SK-N-SH treated with all-trans-retinoic acid at 6 μM for 48 hours (cell line): ENCODE data around the gene RGS8.

ENCODE experiments used
- ATAC-seq: fragments of 200-7000 bp; cut with Tn5 transposase; 3 replicates; pipeline ENCODE4 v1.9.1; 2020; ENCODE audit warnings: mild to moderate bottlenecking, moderate library complexity
- BACH2 ChIP-seq: fragments of 250-450 bp; sonication (Bioruptor Pico); IDR thresholded peaks from 2 replicates; pipeline ENCODE4 v1.9.0; 2021; ENCODE audit warnings: mild to moderate bottlenecking, borderline replicate concordance
- CREB5 ChIP-seq: fragments of 250-450 bp; sonication (Bioruptor Pico); IDR thresholded peaks from 2 replicates; pipeline ENCODE4 v1.5.1; 2020; ENCODE audit warnings: low read depth, mild to moderate bottlenecking, moderate library complexity
- CSDC2 ChIP-seq: fragments of 250-450 bp; sonication (Bioruptor Pico); IDR thresholded peaks from 2 replicates; pipeline ENCODE4 v1.5.0; 2020; ENCODE audit warnings: mild to moderate bottlenecking, moderate library complexity
- CSRNP3 ChIP-seq: fragments of 250-450 bp; sonication (Bioruptor Pico); IDR thresholded peaks from 2 replicates; pipeline ENCODE4 v1.5.1; 2021; ENCODE audit warnings: mild to moderate bottlenecking, moderate library complexity
- ESRRG ChIP-seq: fragments of 250-450 bp; sonication (Bioruptor Pico); IDR thresholded peaks from 2 replicates; pipeline ENCODE4 v1.6.1; 2021; ENCODE audit warnings: mild to moderate bottlenecking
- GLIS3 ChIP-seq: fragments of 250-450 bp; sonication (Bioruptor Pico); IDR thresholded peaks from 2 replicates; pipeline ENCODE4 v1.5.0; 2020; ENCODE audit warnings: mild to moderate bottlenecking, moderate library complexity
- ISL1 ChIP-seq: fragments of 250-450 bp; sonication (Bioruptor Pico); IDR thresholded peaks from 2 replicates; pipeline ENCODE4 v2.1.2; 2022; ENCODE audit warnings: mild to moderate bottlenecking, moderate library complexity
- OSR1 ChIP-seq: fragments of 250-450 bp; sonication (Bioruptor Pico); IDR thresholded peaks from 2 replicates; pipeline ENCODE4 v1.8.0; 2022; ENCODE audit warnings: moderate library complexity, mild to moderate bottlenecking, inconsistent platforms
- POU6F1 ChIP-seq: fragments of 250-450 bp; sonication (Bioruptor Pico); IDR thresholded peaks from 2 replicates; pipeline ENCODE4 v1.8.0; 2021; ENCODE audit warnings: low read depth, mild to moderate bottlenecking, moderate library complexity, borderline replicate concordance
- PPARA ChIP-seq: fragments of 250-450 bp; sonication (Bioruptor Pico); IDR thresholded peaks from 2 replicates; pipeline ENCODE4 v1.5.0; 2020; ENCODE audit warnings: mild to moderate bottlenecking, borderline replicate concordance
- RARB ChIP-seq: fragments of 250-450 bp; sonication (Bioruptor Pico); IDR thresholded peaks from 2 replicates; pipeline ENCODE4 v1.8.0; 2021; ENCODE audit warnings: mild to moderate bottlenecking, moderate library complexity
- SNAI2 ChIP-seq: fragments of 250-450 bp; sonication (Bioruptor Pico); IDR thresholded peaks from 2 replicates; pipeline ENCODE4 v1.5.0; 2020; ENCODE audit warnings: mild to moderate bottlenecking, moderate library complexity
- TCF4 ChIP-seq: fragments of 250-450 bp; sonication (Bioruptor Pico); IDR thresholded peaks from 2 replicates; pipeline ENCODE4 v1.8.0; 2021; ENCODE audit warnings: mild to moderate bottlenecking, moderate library complexity, borderline replicate concordance
- TOX ChIP-seq: fragments of 250-450 bp; sonication (Bioruptor Pico); IDR thresholded peaks from 2 replicates; pipeline ENCODE4 v1.8.0; 2021; ENCODE audit warnings: mild to moderate bottlenecking, moderate library complexity, borderline replicate concordance
- TSHZ2 ChIP-seq: fragments of 250-450 bp; sonication (Bioruptor Pico); IDR thresholded peaks from 2 replicates; pipeline ENCODE4 v1.5.0; 2020; ENCODE audit warnings: mild to moderate bottlenecking, moderate library complexity
- ZFP30 ChIP-seq: fragments of 450-650 bp; formaldehyde crosslinking; IDR thresholded peaks from 2 replicates; pipeline ENCODE4 v1.5.0; 2022; ENCODE audit warnings: mild to moderate bottlenecking, moderate library complexity
- ZNF8 ChIP-seq: fragments of 450-650 bp; formaldehyde crosslinking; IDR thresholded peaks from 2 replicates; pipeline ENCODE4 v1.5.0; 2020; ENCODE audit warnings: mild to moderate bottlenecking, moderate library complexity

Gene RGS8

GRCh38 chr1:182703539-182703938, 19.2 kb upstream of the RGS8 start:
- no peak; the same call in 2 of the 3 replicates for ATAC-seq
- TF ChIP-seq CREB5 (CRISPR knock-in tag) (no peak), SNAI2 (CRISPR knock-in tag) (no peak), ISL1 (CRISPR knock-in tag) (no peak), TCF4 (CRISPR knock-in tag) (peak; percentile 95), OSR1 (CRISPR knock-in tag) (no peak), TSHZ2 (CRISPR knock-in tag) (peak; percentile 95), ESRRG (CRISPR knock-in tag) (no peak), ZNF8 (CRISPR knock-in tag) (peak; percentile 34; the same call in 1 of the 2 replicates), TOX (CRISPR knock-in tag) (no peak), CSRNP3 (CRISPR knock-in tag) (peak; percentile 35; the same call in 1 of the 2 replicates), CSDC2 (CRISPR knock-in tag) (no peak), GLIS3 (peak; percentile 31; the same call in 1 of the 2 replicates), BACH2 (CRISPR knock-in tag) (no peak)

- TF ChIP-seq RARB (CRISPR knock-in tag) = no peak
- TF ChIP-seq SNAI2 (CRISPR knock-in tag) = no peak
- TF ChIP-seq ZNF8 (CRISPR knock-in tag) = no peak
- TF ChIP-seq POU6F1 (CRISPR knock-in tag) = no peak
- no peak for TF ChIP-seq CREB5 (CRISPR knock-in tag)
- TF ChIP-seq TOX (CRISPR knock-in tag) = no peak
- TF ChIP-seq ESRRG (CRISPR knock-in tag) = no peak
- no peak for TF ChIP-seq ZFP30 (CRISPR knock-in tag)
- no peak for TF ChIP-seq ISL1 (CRISPR knock-in tag)
- TF ChIP-seq OSR1 (CRISPR knock-in tag) = no peak
- no peak for TF ChIP-seq GLIS3
- no peak for TF ChIP-seq CSDC2 (CRISPR knock-in tag)
- TF ChIP-seq PPARA = no peak
- ATAC-seq = no peak; the same call in 2 of the 3 replicates
Observed at GRCh38 chr1:182702826-182703524, 18.6 kb upstream of the RGS8 start.

- no peak for TF ChIP-seq TSHZ2 (CRISPR knock-in tag)
- no peak for TF ChIP-seq ZNF8 (CRISPR knock-in tag)
- TF ChIP-seq, all 23 proteins: peak for 0
- ATAC-seq = no peak
Observed at GRCh38 chr1:182700351-182700709, 15.9 kb upstream of the RGS8 start.
